Measurements from ENCODE around the gene AKT1.

Gene AKT1

DNA sequence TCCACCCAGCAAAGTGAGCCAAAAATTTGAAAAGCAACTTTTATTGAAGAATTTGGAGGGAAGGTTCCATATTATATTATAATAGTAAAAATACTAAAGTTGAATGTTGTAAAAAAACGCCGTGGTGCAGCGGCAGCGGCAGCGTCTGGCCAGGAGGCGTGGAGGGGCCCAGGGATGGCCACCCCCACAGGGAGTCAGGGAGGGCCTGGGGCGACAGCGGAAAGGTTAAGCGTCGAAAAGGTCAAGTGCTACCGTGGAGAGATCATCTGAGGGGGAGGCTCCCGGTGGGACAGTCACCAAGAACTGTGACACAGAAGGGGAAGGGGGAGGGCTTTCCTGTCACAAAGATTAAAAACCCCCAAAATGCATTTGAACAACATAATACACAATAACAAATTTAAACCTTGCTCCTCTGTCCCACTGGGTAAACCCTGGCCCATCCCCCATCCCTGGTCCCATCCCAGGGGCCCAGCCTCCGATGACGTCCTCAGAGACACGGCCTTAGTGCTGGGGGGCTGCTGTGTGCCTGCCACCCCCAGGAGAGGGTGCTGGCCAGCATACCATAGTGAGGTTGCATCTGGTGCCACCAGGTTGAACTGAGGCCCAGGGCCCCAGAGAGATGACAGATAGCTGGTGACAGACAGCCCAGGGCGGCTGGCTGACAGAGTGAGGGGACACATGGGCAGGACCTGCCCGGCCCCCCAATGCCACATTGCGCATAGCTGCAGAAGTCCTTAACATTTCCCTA lies 26.1 kb downstream of the AKT1 start:
- Histone ChIP-seq H2AFZ (ENCODE audit: low read length) (no peak overlapping the region), H3K27ac (ENCODE audit: low read length) (no peak overlapping the region)

GRCh38 chr14:104768437-104769323 lies 26.9 kb downstream of the AKT1 start:
- H3K27ac ChIP-seq (ENCODE audit: low read length): no peak overlapping the region
- no peak overlapping the region for H3K4me3 ChIP-seq (ENCODE audit: low read length)
- no peak overlapping the region for H2AFZ ChIP-seq (ENCODE audit: low read length)
- H3K9ac ChIP-seq (ENCODE audit: low read length): no peak overlapping the region
- no peaks in the 10 kb centered on the region for H3K9me3 ChIP-seq (replicated peaks; ENCODE audit: insufficient read depth, low read length)
- H3F3A ChIP-seq (ENCODE audit: insufficient read depth, low read length): no peaks in the 10 kb centered on the region
- no peaks in the 10 kb centered on the region for H3K79me2 ChIP-seq (ENCODE audit: low read length)
- no peaks in the 10 kb centered on the region for H4K20me1 ChIP-seq (ENCODE audit: insufficient read depth, low read length)
- H3K9me2 ChIP-seq (replicated peaks; ENCODE audit: insufficient read depth, low read length): no peaks in the 10 kb centered on the region
- no peaks in the 10 kb centered on the region for H3K36me3 ChIP-seq (replicated peaks; ENCODE audit: insufficient read depth, low read length)
- TF ChIP-seq, protein P1, sequence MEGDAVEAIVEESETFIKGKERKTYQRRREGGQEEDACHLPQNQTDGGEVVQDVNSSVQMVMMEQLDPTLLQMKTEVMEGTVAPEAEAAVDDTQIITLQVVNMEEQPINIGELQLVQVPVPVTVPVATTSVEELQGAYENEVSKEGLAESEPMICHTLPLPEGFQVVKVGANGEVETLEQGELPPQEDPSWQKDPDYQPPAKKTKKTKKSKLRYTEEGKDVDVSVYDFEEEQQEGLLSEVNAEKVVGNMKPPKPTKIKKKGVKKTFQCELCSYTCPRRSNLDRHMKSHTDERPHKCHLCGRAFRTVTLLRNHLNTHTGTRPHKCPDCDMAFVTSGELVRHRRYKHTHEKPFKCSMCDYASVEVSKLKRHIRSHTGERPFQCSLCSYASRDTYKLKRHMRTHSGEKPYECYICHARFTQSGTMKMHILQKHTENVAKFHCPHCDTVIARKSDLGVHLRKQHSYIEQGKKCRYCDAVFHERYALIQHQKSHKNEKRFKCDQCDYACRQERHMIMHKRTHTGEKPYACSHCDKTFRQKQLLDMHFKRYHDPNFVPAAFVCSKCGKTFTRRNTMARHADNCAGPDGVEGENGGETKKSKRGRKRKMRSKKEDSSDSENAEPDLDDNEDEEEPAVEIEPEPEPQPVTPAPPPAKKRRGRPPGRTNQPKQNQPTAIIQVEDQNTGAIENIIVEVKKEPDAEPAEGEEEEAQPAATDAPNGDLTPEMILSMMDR (IDR thresholded peaks at IDR 0.05; ENCODE audit: low read length): peak; percentile 50
- no peak for TF ChIP-seq EZH2phosphoT487 (IDR thresholded peaks at IDR 0.05; ENCODE audit: low read length)
- no peaks in the 10 kb centered on the region for H3K27me3 ChIP-seq (replicated peaks; ENCODE audit: insufficient read depth, low read length)
- H3K4me2 ChIP-seq (ENCODE audit: low read depth, low read length): no peak overlapping the region
- no peaks in the 10 kb centered on the region for H3K4me1 ChIP-seq (ENCODE audit: low read length)
- peak; percentile 49 for DNase-seq

More for the DNA sequence above, 26.1 kb downstream of the AKT1 start:
- no peak for TF ChIP-seq EZH2phosphoT487 (IDR thresholded peaks at IDR 0.05; ENCODE audit: low read length)
- TF ChIP-seq, protein P1 (IDR thresholded peaks at IDR 0.05; ENCODE audit: low read length): no peak
- TF ChIP-seq EZH2 (optimal IDR thresholded peaks at IDR 0.05; ENCODE audit: low read depth, low read length): no peak
- no peaks in the 10 kb centered on the region for H3K4me1 ChIP-seq (ENCODE audit: low read length)
- no peak overlapping the region for H3K4me3 ChIP-seq (ENCODE audit: low read length)
- H3F3A ChIP-seq (ENCODE audit: insufficient read depth, low read length): no peaks in the 10 kb centered on the region
- no peak overlapping the region for H3K9ac ChIP-seq (ENCODE audit: low read length)
- no peak overlapping the region for H3K4me2 ChIP-seq (ENCODE audit: low read depth, low read length)
- H3K9me3 ChIP-seq (replicated peaks; ENCODE audit: insufficient read depth, low read length): no peaks in the 10 kb centered on the region
- H3K27me3 ChIP-seq (replicated peaks; ENCODE audit: insufficient read depth, low read length): no peaks in the 10 kb centered on the region
- H3K79me2 ChIP-seq (ENCODE audit: low read length): no peaks in the 10 kb centered on the region
- H4K20me1 ChIP-seq (ENCODE audit: insufficient read depth, low read length): no peaks in the 10 kb centered on the region
- no peaks in the 10 kb centered on the region for H3K9me2 ChIP-seq (replicated peaks; ENCODE audit: insufficient read depth, low read length)
- no peak for DNase-seq
- no peaks in the 10 kb centered on the region for H3K36me3 ChIP-seq (replicated peaks; ENCODE audit: insufficient read depth, low read length)

DNA sequence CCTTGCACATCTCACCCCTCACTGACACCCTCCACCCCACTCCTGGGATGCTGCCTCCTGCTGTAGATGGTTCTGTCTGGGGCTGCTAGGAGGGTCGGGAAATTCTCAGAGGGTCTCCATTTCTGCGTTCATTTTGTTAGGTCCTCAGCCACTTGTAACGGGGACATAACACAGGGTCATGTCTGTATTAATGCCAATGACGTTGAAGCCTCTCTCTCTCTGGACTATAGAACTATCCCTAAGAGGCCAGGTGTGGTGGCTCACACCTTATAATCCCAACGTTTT lies 28.0 kb downstream of the AKT1 start:
- no peaks in the 10 kb centered on the region for H3K9me2 ChIP-seq (replicated peaks; ENCODE audit: insufficient read depth, low read length)
- H3K9me3 ChIP-seq (replicated peaks; ENCODE audit: insufficient read depth, low read length): no peaks in the 10 kb centered on the region
- H3K79me2 ChIP-seq (ENCODE audit: low read length): no peaks in the 10 kb centered on the region
- H3K27me3 ChIP-seq (replicated peaks; ENCODE audit: insufficient read depth, low read length): no peaks in the 10 kb centered on the region
- no peaks in the 10 kb centered on the region for H3F3A ChIP-seq (ENCODE audit: insufficient read depth, low read length)
- H4K20me1 ChIP-seq (ENCODE audit: insufficient read depth, low read length): no peaks in the 10 kb centered on the region
- no peak overlapping the region for H3K4me3 ChIP-seq (ENCODE audit: low read length)
- H3K4me2 ChIP-seq (ENCODE audit: low read depth, low read length): no peak overlapping the region
- TF ChIP-seq EZH2phosphoT487 (IDR thresholded peaks at IDR 0.05; ENCODE audit: low read length) (no peak), EZH2 (optimal IDR thresholded peaks at IDR 0.05; ENCODE audit: low read depth, low read length) (no peak)
- TF ChIP-seq, protein P1 (IDR thresholded peaks at IDR 0.05; ENCODE audit: low read length): no peak
- no peaks in the 10 kb centered on the region for H3K36me3 ChIP-seq (replicated peaks; ENCODE audit: insufficient read depth, low read length)
- H2AFZ ChIP-seq (ENCODE audit: low read length): no peak overlapping the region
- no peak for DNase-seq
- no peak overlapping the region for H3K27ac ChIP-seq (ENCODE audit: low read length)
- H3K4me1 ChIP-seq (ENCODE audit: low read length): no peaks in the 10 kb centered on the region
- H3K9ac ChIP-seq (ENCODE audit: low read length): no peak overlapping the region
